Measurements from ENCODE around the gene NANOS3.

NANOS3 gene

DNA sequence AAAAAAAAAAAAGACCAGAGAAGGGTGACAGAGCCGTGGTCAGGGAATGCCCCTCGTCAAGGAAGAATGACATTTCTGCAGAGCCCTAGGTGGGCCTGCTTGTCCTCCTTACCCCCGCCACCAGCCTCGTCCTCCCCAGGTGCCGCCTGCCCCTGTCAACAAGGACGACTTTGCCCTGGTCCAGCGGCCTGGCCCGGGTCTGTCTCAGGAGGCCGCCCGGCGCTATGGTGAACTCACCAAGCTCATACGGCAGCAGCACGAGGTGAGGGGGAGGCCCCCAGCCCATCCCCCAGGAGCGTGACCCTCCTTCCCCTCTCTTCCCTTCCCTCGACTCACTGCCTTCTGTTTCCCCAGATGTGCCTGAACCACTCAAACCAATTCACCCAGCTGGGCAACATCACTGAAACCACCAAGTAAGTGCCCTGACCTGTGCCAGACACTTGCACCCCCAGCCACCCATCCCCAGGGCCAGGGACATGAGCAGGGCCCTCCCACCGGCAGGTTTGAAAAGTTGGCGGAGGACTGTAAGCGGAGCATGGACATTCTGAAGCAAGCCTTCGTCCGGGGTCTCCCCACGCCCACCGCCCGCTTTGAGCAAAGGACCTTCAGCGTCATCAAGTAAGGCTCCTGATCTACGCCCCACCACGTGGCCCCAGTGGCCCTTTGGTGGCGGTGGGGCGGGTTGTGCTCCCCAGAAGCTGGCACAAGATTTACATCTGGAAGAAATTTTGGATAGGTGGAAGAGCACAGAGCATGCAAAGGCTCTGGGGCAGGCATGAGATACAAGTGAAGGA, 46.5 kb downstream of the NANOS3 start:
- DNase-seq: no peak

DNA sequence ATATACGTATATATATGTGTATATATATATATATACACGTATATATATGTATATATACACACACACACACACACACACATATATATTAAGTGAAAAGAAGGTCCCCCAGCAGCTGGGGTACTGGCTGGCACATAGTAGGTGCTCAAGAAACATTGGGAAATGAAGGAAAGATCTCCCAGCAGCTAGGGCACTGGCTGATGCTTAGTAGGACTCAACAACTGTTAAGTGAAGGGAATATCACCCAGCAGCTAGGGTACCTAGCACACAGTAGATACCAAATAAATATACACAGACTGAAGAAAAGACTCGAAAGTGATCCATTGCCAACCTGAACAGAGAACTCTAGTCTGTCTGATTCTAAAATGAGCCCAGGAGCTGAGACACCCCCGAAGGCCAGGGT, 49.1 kb downstream of the NANOS3 start:
- DNase-seq: no peak

DNA sequence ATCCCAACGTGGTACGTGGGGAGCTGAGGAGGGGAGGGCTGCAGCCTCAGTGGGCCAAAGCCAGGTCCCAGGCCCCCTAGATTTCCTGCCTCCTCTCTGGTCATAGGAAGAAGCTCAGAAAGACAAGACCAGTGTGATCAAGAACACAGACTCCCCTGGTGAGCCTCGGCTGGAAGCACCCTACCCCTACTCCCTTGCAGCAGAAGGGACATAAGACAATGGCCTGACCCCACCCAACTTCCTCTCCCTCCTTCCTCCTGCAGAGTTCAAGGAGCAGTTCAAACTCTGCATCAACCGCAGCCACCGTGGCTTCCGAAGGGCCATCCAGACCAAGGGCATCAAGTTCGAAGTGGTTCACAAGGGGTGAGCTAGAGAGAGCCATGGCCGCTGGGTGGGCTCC, 49.8 kb downstream of the NANOS3 start:
- no peak for DNase-seq

DNA sequence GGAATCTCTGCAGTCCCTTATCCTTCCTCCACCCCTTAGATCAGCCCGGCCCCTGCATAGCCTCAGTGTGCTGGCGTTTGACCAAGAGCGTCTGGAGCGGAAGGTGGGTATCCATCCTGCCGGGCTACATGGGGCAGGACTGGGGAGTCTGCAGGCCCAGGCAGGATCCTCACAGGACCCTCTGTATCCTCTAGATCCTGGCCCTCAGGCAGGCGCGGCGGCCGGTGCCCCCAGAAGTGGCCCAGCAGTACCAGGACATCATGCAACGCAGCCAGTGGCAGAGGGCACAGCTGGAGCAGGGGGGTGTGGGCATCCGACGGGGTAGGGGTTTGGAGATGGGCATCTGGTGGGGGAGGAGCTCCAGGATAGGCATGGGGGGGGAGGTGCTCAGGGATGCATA, 52.4 kb downstream of the NANOS3 start:
- DNase-seq: no peak

DNA sequence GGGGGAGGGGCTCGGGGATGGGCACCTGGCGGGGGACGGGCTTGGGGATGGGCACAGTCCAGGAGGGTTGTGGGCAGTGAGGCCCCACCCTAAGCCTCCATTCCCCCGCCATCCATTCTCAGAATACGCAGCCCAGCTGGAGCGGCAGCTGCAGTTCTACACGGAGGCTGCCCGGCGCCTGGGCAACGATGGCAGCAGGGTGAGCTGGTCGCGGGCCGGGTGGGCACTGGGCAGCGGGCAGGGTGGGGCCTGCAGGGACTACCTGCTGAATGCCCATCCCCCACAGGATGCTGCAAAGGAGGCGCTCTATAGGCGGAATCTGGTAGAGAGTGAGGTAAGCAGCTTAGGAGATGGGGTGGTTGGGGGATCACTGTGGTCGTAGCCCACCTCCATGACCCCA, 53.0 kb downstream of the NANOS3 start:
- no peak for DNase-seq

All from SHP77 treated with DMSO at 0.1 percent for 48 hours (cell line).